ENCODE data around the gene TAS2R38.
"Not testable (repeated sequence)": the region's sequence is repeated elsewhere in the genome, so short reads cannot be mapped to it uniquely, and the experiment has no call there.

Gene TAS2R38

DNA sequence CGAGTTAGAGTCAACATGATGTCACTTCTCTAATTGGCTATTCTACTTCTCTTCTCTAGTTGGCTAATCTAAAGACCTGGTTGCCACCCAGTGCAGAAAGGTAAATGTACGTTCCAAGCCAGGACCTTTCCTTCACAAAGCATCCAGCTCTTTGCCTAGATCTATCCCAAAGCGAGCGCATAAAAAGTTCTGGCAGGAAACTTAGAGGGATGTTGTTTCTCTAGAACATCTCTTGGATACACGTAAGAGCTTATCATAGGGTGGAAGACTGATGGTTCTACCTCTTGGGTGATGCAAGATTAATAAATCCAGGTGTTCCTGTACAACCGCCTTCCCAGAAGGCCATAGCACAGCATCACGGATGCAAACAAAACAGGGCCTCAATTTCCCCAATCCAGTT, at the start of gene TAS2R38:
TSS of gene TAS2R38 (minus strand) at position 101 of the 400 bp plus-strand sequence. CDS start at position 17, 84 bp downstream.
- no peak for DNase-seq

GRCh38 chr7:142018154-142018553, 44.6 kb upstream of the TAS2R38 start:
- no peak for DNase-seq

DNA sequence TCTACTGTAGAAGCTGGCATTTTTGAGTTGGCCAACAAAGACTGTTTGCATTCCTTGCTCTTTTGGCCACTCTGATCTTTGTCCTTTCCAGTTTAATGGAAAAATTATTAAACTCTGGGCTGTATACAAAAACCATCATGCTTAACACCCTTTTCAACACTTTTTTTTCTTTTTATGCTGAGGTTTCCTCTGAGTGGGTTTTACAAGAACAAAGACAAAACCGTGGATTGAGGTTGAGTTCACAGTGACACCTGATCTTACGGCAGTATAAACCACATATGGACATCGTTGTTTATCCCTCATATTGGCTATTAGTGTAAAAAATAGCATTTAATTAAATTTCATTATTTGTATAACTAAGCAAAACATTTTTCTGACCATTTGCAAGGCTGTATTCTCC, 43.9 kb upstream of the TAS2R38 start:
- DNase-seq = no peak

DNA sequence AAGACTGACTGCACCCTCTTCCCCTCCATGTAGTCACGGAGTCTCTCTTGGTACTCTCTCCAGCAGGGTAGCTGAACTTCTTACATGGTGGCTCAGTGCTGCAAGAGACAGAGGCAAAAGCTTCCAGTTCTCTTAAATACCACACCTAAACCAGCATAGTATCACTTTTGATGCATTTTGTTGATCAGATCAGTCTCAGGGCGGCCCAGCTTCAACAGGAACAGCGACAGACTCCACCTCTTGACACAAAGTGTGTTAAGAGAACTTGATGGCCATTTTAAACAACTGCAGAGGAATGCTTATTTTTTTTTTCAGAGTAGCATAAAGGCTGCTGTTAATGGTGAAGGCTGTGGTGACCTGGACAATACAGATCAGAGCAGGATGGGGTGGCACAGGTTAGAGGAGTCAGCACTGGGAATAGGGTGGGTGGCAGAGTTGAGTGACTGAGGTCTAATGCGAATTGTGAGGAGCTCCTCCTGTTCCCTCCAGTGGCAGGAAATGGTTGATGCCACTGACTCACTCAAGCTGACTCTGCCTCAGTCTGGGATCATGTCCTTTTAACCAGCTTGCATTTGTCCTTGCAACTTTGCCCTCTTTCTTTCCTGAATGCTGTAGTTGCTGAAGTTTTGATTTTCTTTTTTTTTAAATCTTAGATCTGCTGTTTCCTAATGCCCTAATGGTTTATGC, 39.4 kb upstream of the TAS2R38 start:
- DNase-seq = peak; percentile 13 to 46

DNA sequence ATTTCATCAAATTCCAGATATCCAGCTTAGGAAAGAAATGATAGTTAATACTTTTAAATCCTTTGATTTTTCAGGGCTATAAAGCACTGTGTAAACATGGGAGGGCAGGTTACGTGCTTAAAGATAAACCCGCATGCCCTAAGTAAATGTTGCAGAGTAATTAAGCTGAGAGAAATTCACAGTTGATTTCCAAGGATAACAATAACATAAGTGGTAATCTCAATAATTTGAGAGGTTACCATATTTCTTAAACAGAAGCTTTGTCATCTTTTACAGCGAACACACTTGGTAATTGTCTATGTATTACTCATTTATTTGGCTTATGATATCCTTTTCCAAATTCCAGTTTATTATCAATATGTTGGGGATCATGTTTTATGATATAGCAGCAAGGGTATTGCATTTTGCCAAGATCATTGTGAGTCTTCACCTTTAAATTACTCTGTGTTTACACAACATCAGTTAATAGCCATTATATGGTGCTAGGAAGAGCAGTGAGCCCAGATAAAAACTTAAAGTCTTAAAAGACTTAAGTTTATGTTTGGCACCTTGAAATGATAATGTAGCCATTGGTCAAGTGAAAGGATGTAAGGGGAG, 37.5 kb upstream of the TAS2R38 start:
- DNase-seq = no peak

- no peak for DNase-seq
Measured at GRCh38 chr7:142009187-142009586, 35.6 kb upstream of the TAS2R38 start.

DNA sequence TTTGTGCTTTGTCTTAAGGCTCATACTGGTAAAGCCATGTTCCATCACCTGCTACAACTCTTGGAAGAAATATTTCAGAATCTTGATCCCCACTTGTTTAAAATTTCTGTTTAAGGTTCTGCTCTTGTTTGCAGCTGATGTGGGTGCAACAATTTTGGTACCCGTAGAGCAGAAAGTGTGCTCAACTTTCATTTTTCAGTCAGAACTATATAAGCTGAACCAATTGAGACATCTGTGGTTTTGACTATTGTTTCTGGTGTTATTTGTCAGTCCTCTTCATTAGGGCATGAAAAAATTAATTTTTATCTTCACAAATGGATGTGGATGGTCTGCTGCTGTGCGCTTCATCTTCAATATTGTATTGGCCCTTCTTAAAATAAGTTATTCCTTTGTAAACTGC, 33.0 kb upstream of the TAS2R38 start:
- no peak for DNase-seq

GRCh38 chr7:142002179-142002578, 28.6 kb upstream of the TAS2R38 start:
- no peak for DNase-seq

GRCh38 chr7:142001163-142001874, 27.7 kb upstream of the TAS2R38 start:
- no peak for DNase-seq

GRCh38 chr7:142000244-142000643, 26.7 kb upstream of the TAS2R38 start:
- DNase-seq = no peak

- DNase-seq = no peak
Measured at GRCh38 chr7:141999058-141999623, 25.6 kb upstream of the TAS2R38 start.

GRCh38 chr7:141993354-141993753, 19.8 kb upstream of the TAS2R38 start:
- DNase-seq = no peak

DNA sequence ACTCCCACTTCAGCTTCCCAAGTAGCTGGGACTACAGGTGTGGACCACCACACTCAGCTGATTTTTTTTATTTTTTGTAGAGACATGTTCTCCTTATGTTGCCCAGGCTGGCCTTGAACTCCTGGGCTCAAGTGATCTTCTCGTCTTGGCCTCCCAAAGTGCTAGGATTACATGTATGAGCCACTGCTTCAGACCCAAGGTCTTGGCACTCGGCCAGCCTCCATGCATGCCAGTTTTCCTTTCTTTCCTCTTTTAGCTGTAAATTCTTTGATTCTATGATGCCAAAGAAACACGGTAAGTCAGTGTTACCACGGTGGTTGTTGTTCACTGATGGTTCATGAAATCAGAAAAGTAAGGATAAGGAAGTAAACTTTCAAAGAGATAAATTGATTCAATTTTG, 19.1 kb upstream of the TAS2R38 start:
- DNase-seq = no peak

GRCh38 chr7:141992156-141992555, 18.6 kb upstream of the TAS2R38 start:
- peak; percentile 51 to 69 for DNase-seq

GRCh38 chr7:141991140-141991539, 17.6 kb upstream of the TAS2R38 start:
- DNase-seq = peak; percentile 46 to 74

- DNase-seq = peak; percentile 47 to 66
Measured at GRCh38 chr7:141990011-141990725, 16.6 kb upstream of the TAS2R38 start.

- not testable (repeated sequence) for DNase-seq
Measured at GRCh38 chr7:141987803-141988202, 14.2 kb upstream of the TAS2R38 start.

GRCh38 chr7:141986923-141987322, 13.3 kb upstream of the TAS2R38 start:
- DNase-seq = no peak

GRCh38 chr7:141985926-141986325, 12.4 kb upstream of the TAS2R38 start:
- DNase-seq = not testable (repeated sequence)

DNA sequence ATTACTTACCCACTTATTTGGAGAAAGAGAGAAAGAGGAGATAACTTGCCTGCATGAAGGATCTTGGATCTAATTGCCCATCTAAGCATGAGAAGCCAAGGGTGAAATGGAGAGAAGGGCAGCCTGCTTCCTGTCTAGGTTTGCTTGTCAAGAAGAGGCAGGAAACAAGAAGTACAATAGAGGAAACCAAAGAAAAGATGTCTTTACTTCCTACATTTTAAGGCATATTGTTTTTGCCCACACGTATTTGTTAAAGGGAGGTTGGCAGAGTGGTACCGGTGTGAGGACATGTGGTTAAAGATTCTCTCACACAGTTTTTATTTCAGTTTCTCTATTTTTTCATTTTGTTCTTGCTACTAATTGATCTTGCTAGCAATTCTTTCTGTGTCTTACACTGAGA, 6.0 kb upstream of the TAS2R38 start:
- DNase-seq = peak; percentile 79 to 80

- no peak for DNase-seq
Measured at GRCh38 chr7:141978351-141978750, 4.8 kb upstream of the TAS2R38 start.

- no peak for DNase-seq
Measured at GRCh38 chr7:141976524-141977245, 3.1 kb upstream of the TAS2R38 start.
